Right ventricle myocardium inferior (tissue), 1 donor: ENCODE results near the gene CPN1. TPM values are rescaled to one million over a fixed set of nuclear protein-coding genes. Genes with fewer than 3 reads are reported as not detected.
"Not testable (repeated sequence)": the region's sequence is repeated elsewhere in the genome, so short reads cannot be mapped to it uniquely, and the experiment has no call there.

Experiments used
- ATAC-seq: fragments of 200-7000 bp; cut with Tn5 transposase; one replicate; pipeline ENCODE4 v1.9.1; 2020; ENCODE audit warnings: mild to moderate bottlenecking, moderate library complexity
- DNase-seq: peaks from one replicate; pipeline ENCODE4 v3.0.0; 2021; ENCODE audit errors: missing footprints
- intact Hi-C: fragments of 100-400 bp; cut with DNase I; formaldehyde crosslinking; loops from one replicate; pipeline ENCODE4 v1.11.0; 2022
- long read RNA-seq: library from polyadenylated mRNA; unstranded; transcript quantifications from one replicate; pipeline ENCODE4 v2.0.0, GENCODE V29; 2021
- total RNA-seq: library from RNA; stranded (reverse); fragmentation: NEBNext Ultra II Directional; extraction: Animal tissue kit (Norgen Biotek cat#: 25700); gene quantifications from one replicate; pipeline ENCODE4 v1.2.1, GENCODE V29; 2021
- donor health status: DM: no; HTN: yes; CAD: no; lungs with severe emphysema.

Gene CPN1
- total RNA-seq, result not detected
- long read RNA-seq, result 0 reads

DNA sequence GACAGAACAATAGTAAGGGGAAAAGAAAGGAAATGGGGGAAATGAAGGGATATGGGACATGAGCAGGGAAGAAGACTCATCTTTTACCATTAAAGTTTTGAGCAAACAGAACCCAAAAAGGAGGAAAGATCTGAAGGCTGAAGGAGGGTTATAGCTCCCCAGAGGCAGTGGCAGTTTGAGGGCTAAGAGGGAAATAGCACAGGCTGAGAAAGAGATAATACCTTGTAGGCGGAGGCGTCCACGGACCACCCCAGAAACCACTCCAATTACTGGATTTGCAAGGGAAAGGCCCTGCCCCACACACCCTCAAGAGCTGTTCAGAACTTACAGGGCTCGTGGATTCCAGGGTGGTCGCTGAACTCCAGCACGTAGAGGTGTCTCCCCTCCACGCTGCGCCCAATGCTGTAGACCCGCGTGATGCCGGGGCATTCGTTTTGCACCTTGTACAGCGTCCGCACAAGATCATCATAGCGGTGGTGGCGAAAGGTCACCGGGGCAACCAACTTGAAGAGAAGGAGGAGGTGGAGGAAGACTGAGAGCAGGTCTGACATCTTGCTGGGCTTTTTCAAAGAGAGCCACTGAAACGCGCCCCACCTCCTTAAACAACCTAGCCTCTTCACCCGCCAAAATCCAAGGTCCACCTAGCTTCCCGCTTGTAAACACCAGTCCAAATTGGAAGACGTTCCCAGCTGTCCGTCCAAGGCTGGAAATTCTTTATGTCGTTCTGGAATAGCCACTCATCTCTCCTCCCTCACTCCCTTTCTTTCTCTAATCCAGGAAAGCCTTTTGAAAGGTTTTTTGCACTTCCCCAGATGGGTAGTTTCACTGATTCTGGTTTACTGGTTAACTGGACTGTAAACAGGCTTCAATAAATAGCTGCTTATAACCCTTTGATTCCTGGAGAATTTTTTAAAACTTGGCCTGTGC is at the start of gene CPN1:
Gene CPN1, minus strand, starts transcription at position 795 of the 927 bp plus-strand sequence. Its CDS starts 244 bp downstream, at position 551.
- intact Hi-C loops, result no loop called here
- DNase-seq (no peak), ATAC-seq (no peak)

DNA sequence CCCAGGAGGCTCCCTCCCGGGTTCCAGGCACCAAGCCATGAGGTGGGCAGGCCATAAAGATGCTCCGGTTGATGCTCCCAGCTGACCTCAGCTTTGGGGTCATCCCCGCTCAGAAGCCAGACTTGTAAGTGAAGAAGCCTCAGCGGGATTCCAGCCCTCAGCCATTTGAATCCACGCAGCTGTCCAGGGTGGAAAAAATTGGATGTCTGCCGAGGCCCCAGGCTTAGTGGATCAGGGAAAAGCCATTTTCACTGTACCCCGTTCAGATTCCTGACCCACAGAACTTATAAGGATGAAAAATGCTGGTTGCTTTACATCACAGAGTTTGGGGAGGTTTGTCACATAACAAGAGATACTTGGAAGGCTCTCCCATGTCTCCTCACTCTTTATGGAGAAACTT is 49.2 kb upstream of the CPN1 start:
- no peak for DNase-seq
- intact Hi-C loops, result no loop called here
- ATAC-seq, result no peak

GRCh38 chr10:100129424-100129823 is 47.8 kb upstream of the CPN1 start:
- intact Hi-C loops, result no loop called here
- ATAC-seq, result no peak
- no peak for DNase-seq

DNA sequence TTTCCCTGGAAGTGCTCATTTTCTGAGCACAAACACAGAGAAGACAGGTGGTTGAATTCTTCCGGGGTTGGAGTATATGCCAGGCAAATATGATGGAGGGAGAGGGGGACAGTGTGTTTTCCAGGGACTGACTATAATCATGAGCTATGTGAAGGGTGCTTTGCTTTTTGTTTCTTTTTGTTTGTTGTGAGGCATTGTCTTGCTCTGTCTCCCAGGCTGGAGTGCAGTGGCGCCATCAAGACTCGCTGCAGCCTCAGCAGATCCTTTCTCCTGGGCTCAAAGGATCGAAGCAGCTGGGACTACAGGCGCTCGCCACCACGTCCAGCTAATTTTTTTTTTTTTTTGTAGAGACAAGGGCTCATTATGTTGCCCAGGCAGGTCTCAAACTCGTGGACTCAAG is 47.3 kb upstream of the CPN1 start:
- ATAC-seq, result no peak
- DNase-seq, result no peak
- intact Hi-C loops, result no loop called here

DNA sequence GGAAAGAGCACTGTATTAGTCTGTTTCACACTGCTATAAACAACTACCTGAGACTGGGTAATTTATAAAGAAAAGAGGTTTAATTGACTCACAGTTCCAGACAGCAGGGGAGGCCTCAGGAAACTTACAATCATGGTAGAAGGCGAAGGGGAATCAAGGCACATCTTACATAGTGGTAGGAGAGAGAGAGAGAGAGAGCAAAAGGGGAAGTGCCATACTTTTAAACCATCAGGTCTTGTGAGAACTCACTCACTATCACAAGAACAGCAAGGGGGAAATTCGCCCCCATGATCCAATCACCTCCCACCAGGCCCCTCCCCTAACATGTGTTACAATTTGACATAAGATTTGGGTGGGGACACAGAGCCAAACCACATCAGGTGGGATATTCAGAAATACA is 43.7 kb upstream of the CPN1 start:
- intact Hi-C loops, DNase-seq, ATAC-seq: not testable (repeated sequence)

DNA sequence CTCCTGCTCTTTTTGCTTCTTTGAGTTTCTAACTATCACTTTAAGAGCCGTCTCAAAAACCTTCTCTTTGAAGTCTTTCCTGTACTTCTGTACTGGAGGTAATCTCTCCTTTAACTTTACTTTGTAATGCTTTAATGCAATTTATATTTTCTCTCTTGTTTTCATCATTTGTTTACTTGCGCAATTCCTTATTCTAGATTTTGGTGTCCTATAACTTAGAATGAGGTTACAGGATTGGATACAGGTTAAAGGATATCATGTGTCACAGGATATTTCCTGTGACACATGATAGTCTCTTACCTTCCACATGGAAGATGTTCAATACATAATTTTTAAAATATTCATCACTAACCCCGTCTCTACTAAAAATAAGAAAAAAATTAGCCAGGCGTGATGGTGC is 42.4 kb upstream of the CPN1 start:
- intact Hi-C loops, result no loop called here
- DNase-seq (no peak), ATAC-seq (no peak)

GRCh38 chr10:100122780-100123179 is 41.1 kb upstream of the CPN1 start:
- intact Hi-C loops, result no loop called here
- ATAC-seq (no peak), DNase-seq (no peak)

DNA sequence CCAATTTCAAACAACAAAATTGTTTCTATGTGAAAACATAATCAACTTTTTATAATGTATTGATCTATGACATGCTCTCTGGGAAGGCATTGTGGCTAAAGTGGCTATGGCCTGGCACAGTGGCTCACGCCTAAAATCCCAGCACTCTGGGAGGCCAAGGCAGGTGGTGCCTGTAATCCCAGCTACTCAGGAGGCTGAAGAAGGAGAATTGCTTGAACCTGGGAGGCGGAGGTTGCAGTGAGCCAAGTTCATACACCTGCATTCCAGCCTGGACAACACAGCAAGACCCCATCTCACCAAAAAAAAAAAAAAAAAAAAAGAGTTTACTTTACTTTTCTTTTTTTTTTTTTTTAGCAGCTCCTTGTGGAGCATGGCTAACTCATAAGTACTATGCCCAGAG is 38.9 kb upstream of the CPN1 start:
- intact Hi-C loops, result no loop called here
- no peak for DNase-seq
- no peak for ATAC-seq

DNA sequence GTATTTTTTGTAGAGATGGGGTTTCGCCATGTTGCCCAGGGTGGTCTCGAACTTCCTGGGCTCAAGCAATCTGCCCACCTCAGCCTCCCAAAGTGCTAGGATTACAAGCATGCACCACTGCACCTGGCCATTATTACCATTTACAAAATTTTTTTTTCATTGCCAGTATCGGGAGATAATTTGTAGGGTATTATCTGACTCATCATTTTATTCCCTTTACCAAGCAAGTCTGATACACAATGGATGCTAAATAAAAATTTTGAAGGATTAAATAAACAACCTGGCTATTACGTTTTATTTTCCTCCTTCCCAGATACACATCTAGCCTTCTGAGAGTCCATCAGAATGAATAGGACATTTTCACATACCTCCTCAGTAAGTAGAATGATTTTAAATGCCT is 38.1 kb upstream of the CPN1 start:
- intact Hi-C loops, result no loop called here
- ATAC-seq, result no peak
- DNase-seq, result no peak

DNA sequence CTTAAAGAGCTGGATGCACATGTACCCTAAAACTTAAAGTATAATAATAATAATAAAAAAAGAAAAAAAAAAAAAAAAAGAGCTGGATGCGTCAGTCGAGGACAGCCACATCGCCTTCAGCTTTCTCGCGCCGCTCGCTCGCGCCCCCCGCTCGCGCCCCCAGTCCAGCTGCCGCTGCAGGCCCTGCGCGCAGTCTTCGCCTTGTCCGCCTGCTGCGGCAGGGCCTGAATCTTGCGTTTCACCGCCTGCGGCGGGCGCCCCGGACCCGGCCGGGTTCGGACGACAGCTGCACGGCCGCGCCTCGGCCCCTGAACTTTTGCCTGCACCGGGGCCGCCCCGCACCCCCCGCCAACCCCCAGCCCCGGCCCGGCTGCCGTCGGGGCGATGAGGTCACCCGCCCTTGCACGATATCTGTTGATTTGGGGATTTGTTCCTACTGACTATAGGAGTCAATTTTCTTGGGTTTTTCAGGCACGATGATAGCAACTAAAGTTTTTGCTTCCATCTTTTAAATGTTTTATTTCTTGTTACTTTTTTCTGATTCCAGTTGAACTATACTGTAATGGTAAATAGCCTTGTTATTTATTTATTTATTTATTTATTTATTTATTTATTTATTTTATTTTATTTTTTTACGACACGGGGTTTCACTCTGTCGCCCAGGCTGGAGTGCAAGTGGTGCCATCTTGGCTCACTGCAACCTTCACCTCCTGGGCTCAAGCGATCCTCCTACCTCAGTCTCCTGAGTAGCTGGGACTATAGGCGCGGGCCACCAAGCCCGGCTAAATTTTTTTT is 33.5 kb upstream of the CPN1 start:
- ATAC-seq, result no peak
- no peak for DNase-seq
- intact Hi-C loops, result no loop called here

GRCh38 chr10:100114460-100114859 is 32.8 kb upstream of the CPN1 start:
- DNase-seq (no peak), ATAC-seq (no peak)
- intact Hi-C loops, result no loop called here

- ATAC-seq, result no peak
- intact Hi-C loops, result no loop called here
- no peak for DNase-seq
Observed at GRCh38 chr10:100109670-100110069, 28.0 kb upstream of the CPN1 start.

DNA sequence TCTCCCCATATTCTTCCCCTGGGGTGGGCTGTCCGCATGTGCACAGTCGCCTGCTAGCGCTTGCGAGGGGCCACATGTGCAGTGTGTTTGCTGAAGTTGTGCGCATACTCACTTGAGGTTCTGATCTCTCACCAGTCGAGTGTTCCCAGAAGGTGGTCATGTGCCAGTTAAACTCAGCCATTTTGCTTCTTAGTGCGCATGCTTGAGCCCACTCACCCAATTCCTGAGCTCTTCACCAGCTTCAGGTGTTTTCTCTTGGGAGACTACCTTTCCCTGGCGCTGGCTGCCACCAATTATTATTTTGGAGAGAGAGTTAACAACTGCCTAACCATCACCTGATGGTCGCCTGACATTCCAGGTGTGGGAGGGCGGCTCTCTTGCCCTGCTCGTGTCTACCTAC is 25.2 kb upstream of the CPN1 start:
- no peak for DNase-seq
- intact Hi-C loops, result no loop called here
- no peak for ATAC-seq

DNA sequence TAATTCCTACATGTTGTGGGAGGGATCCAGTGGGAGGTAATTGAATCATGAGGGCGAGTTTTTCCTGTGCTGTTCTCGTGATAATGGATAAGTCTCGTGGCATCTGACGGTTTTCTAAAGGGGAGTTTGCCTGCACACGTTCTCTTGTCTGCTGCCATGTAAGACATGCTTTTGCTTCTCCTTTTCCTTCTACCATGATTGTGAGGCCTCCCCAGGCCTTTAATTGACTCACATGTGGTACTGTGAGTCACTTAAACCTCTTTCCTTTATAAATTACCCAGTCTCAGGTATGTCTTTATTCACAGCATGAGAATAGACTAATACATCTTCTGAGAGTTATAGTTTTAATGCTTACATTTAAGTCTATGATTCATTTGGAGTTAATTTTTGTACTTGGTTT is 22.6 kb upstream of the CPN1 start:
- intact Hi-C loops, result no loop called here
- ATAC-seq, result no peak
- no peak for DNase-seq

DNA sequence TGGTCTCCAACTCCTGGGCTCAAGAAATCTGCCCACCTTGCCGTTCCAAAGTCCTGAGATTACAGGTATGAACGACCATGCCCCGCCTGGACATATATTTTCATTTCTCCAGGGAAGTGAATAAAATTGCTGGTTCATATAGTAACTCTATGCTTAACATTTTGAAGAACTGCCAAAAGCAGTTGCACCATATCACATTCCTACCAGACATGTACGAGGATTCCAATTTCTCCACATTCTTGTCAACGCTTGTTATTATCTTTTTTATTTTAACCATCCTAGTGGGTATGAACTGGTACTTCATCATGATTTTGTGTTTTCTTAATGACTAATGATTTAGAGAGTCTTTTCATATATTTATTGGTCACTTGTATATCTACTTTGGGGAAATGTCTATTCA is 21.9 kb upstream of the CPN1 start:
- intact Hi-C loops, result no loop called here
- no peak for ATAC-seq

DNA sequence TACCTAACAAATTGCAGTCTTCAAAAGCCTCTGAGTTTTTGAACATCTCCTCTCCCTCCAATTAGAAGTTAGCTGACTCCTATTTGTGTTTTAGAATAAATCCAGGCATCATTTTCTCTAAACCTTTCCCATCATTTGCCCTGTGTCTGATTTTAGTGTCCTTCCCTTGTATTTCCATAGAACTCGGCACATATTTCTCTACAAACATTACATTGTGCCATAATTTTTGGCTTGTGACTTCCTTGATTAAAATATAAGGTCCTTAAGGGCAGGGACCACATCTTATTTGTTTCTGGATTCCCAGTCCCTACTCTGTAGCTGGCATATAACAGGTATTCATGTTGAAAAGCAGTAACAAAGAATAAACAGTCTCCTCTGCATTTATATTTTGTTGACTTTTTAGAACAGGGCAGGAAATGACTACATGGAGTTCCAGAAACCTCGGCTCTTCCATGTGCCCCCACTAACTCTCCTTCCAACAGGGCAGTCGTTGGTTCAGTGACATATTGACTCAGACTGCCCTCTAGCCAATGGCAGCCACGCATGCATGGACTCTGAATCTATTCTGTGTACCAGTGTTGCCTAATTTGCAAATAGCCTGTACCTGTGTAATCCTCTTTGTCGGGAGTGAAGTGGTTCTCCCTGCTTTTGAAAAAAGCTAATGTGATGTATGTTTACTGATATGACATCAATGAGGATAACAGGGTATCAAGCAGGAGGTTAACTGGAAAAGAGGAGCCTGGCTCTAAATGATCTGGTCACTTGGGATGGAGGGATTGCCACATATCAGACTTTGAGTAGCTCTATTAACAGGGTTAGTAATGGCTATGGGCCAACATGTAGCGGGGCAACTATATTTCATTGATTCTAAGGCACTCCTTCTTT is 19.8 kb upstream of the CPN1 start:
- intact Hi-C loops, result no loop called here

More for the DNA sequence above, 21.9 kb upstream of the CPN1 start:
- DNase-seq, result no peak

GRCh38 chr10:100100651-100101184 is 19.0 kb upstream of the CPN1 start:
- intact Hi-C loops, result no loop called here
- ATAC-seq (no peak), DNase-seq (no peak)

More for the DNA sequence above, 19.8 kb upstream of the CPN1 start:
- DNase-seq (no peak), ATAC-seq (no peak)

GRCh38 chr10:100089241-100089640 is 7.6 kb upstream of the CPN1 start:
- ATAC-seq, result no peak
- DNase-seq, result no peak
- intact Hi-C loops, result no loop called here

DNA sequence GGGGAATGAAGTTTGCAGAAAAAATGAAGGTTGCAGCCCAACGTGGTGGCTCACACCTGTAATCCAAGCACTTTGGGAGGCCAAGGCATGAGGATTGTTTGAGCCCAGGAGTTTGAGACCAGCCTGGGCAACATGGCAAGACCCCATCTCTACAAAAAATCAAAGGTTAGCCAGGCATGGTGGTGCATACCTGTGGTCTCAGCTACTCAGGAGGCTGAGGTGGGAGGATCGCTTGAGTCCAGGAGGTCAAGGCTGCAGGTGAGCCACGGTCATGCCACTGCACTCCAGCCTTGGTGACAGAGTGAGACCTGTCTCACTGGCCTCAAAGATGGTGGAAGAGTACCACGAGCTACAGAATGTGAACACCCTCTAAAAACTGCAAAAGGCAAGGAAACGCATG is 5.0 kb upstream of the CPN1 start:
- DNase-seq, ATAC-seq, intact Hi-C loops: not testable (repeated sequence)
